Naive B cell (primary cell): ENCODE data around the gene IDH3G. TPM values are rescaled to one million over a fixed set of nuclear protein-coding genes. Genes with fewer than 3 reads are reported as not detected.
A peak's percentile ranks its signal among the peaks of the same experiment; 100 is the strongest.

ENCODE experiments used
- ATAC-seq, 2 donors: fragments of 150-1000 bp; cut with Tn5 transposase; 2 replicates each; pipeline ENCODE4 v1.10.0; 2021; ENCODE audit warnings: low read depth in 2 of 2, mild to moderate bottlenecking in 2 of 2, moderate library complexity in 2 of 2
- DNase-seq: peaks from one replicate; pipeline ENCODE4 v3.0.0; 2022
- H3K27ac Mint-ChIP-seq, 6 donors: one replicate each; pipeline ENCODE4 v1.8.0; 2020 to 2022; ENCODE audit warnings: mild to moderate bottlenecking in 6 of 6, mixed read lengths in 6 of 6, moderate library complexity in 5 of 6, inconsistent platforms in 2 of 6
- H3K27me3 Mint-ChIP-seq, 3 donors: one replicate each; pipeline ENCODE4 v1.8.0; 2021 to 2022; ENCODE audit warnings: mixed read lengths in 3 of 3, mild to moderate bottlenecking in 1 of 3
- H3K36me3 Mint-ChIP-seq, 2 donors: one replicate each; pipeline ENCODE4 v1.8.0; 2020 to 2022; ENCODE audit warnings: mixed read lengths in 2 of 2, inconsistent platforms in 1 of 2, mild to moderate bottlenecking in 1 of 2
- H3K4me1 Mint-ChIP-seq, 3 donors: one replicate each; pipeline ENCODE4 v1.8.0; 2020 to 2022; ENCODE audit warnings: mixed read lengths in 3 of 3, inconsistent platforms in 1 of 3, mild to moderate bottlenecking in 1 of 3, moderate library complexity in 1 of 3
- H3K4me3 Mint-ChIP-seq, 8 donors: one replicate each; pipeline ENCODE4 v1.8.0; 2020 to 2022; ENCODE audit warnings: mild to moderate bottlenecking in 8 of 8, mixed read lengths in 8 of 8, moderate library complexity in 8 of 8, inconsistent platforms in 2 of 8
- H3K9me3 Mint-ChIP-seq, 7 donors: one replicate each; pipeline ENCODE4 v1.8.0; 2020 to 2022; ENCODE audit warnings: mixed read lengths in 7 of 7, mild to moderate bottlenecking in 5 of 7, inconsistent platforms in 2 of 7, moderate library complexity in 1 of 7
- polyA plus RNA-seq, 6 donors: library from polyadenylated mRNA; unstranded; fragments of 300-500 nt; fragmentation: Illumina TruSeq; gene quantifications; one replicate each; pipeline ENCODE4 v1.2.3, GENCODE V29; 2021; ENCODE audit warnings: low read depth in 6 of 6

The IDH3G gene
- polyA plus RNA-seq, 6 donors from 2014 or later = 78.9 to 112 (median 94.3) TPM

- peaks cover 7 to 15% (median 12%) of the 10 kb centered on the region in 3 donors for H3K27me3 Mint-ChIP-seq
- H3K9me3 Mint-ChIP-seq = no peaks in the 10 kb centered on the region
- no peaks in the 10 kb centered on the region for H3K36me3 Mint-ChIP-seq
- H3K4me3 Mint-ChIP-seq = no peak overlapping the region
- H3K27ac Mint-ChIP-seq = no peak overlapping the region
- peaks cover 6 to 10% (median 10%) of the 10 kb centered on the region in 3 donors for H3K4me1 Mint-ChIP-seq
- DNase-seq (no peak), ATAC-seq (no peak)
Observed at GRCh38 chrX:153778684-153779101, 15.5 kb downstream of the IDH3G start.

GRCh38 chrX:153778181-153778580 is 16.0 kb downstream of the IDH3G start:
- no peak overlapping the region for H3K4me3 Mint-ChIP-seq
- H3K36me3 Mint-ChIP-seq = no peaks in the 10 kb centered on the region
- ATAC-seq = no peak
- DNase-seq = no peak
- peaks cover 6 to 10% (median 6%) of the 10 kb centered on the region in 3 donors for H3K4me1 Mint-ChIP-seq
- no peaks in the 10 kb centered on the region for H3K9me3 Mint-ChIP-seq
- no peak overlapping the region for H3K27ac Mint-ChIP-seq
- H3K27me3 Mint-ChIP-seq = peaks cover 7 to 15% (median 12%) of the 10 kb centered on the region in 3 donors

- no peaks in the 10 kb centered on the region for H3K36me3 Mint-ChIP-seq
- H3K4me3 Mint-ChIP-seq = no peak overlapping the region
- no peak overlapping the region for H3K27ac Mint-ChIP-seq
- DNase-seq (no peak), ATAC-seq (no peak)
- H3K27me3 Mint-ChIP-seq = peaks cover 7 to 15% (median 12%) of the 10 kb centered on the region in 3 donors
- H3K4me1 Mint-ChIP-seq = peaks cover 6 to 10% (median 6%) of the 10 kb centered on the region in 3 donors
- no peaks in the 10 kb centered on the region for H3K9me3 Mint-ChIP-seq
Observed at GRCh38 chrX:153777261-153778090, 16.7 kb downstream of the IDH3G start.

- DNase-seq (no peak), ATAC-seq (no peak)
- Mint-ChIP-seq H3K27me3 (peaks cover 7 to 15% (median 12%) of the 10 kb centered on the region in 3 donors), H3K27ac (no peak overlapping the region), H3K36me3 (no peaks in the 10 kb centered on the region), H3K4me1 (peaks cover 6 to 10% (median 6%) of the 10 kb centered on the region in 3 donors), H3K9me3 (no peaks in the 10 kb centered on the region), H3K4me3 (no peak overlapping the region)
Observed at GRCh38 chrX:153776611-153777045, 17.5 kb downstream of the IDH3G start.

- Mint-ChIP-seq H3K27ac (no peak overlapping the region), H3K9me3 (no peaks in the 10 kb centered on the region), H3K4me3 (peak overlapping the region in 1 of 8 donors; percentile 12), H3K4me1 (peaks cover 6 to 10% (median 6%) of the 10 kb centered on the region in 3 donors), H3K27me3 (peaks cover 7 to 15% (median 12%) of the 10 kb centered on the region in 3 donors), H3K36me3 (no peaks in the 10 kb centered on the region)
- DNase-seq = no peak
- no peak for ATAC-seq
Observed at GRCh38 chrX:153776120-153776599, 18.0 kb downstream of the IDH3G start.

GRCh38 chrX:153775293-153776119 is 18.7 kb downstream of the IDH3G start:
- Mint-ChIP-seq H3K4me1 (peaks cover 6 to 10% (median 6%) of the 10 kb centered on the region in 3 donors), H3K4me3 (no peak overlapping the region), H3K27ac (no peak overlapping the region), H3K27me3 (peaks cover 7 to 15% (median 11%) of the 10 kb centered on the region in 3 donors), H3K36me3 (no peaks in the 10 kb centered on the region), H3K9me3 (no peaks in the 10 kb centered on the region)
- DNase-seq = no peak
- no peak for ATAC-seq

- Mint-ChIP-seq H3K9me3 (no peaks in the 10 kb centered on the region), H3K4me1 (peaks cover 0 to 2% (median 0%) of the 10 kb centered on the region in 3 donors), H3K27me3 (peaks cover 1 to 9% (median 8%) of the 10 kb centered on the region in 3 donors), H3K4me3 (no peak overlapping the region), H3K27ac (no peak overlapping the region), H3K36me3 (no peaks in the 10 kb centered on the region)
- DNase-seq (no peak), ATAC-seq (no peak)
Observed at GRCh38 chrX:153774576-153775292, 19.4 kb downstream of the IDH3G start.

- Mint-ChIP-seq H3K4me1 (no peaks in the 10 kb centered on the region), H3K4me3 (no peak overlapping the region), H3K36me3 (no peaks in the 10 kb centered on the region), H3K27ac (no peak overlapping the region), H3K27me3 (peaks cover 0 to 8% (median 5%) of the 10 kb centered on the region in 3 donors), H3K9me3 (no peaks in the 10 kb centered on the region)
- DNase-seq = no peak
- ATAC-seq = no peak
Observed at GRCh38 chrX:153773741-153774575, 20.2 kb downstream of the IDH3G start.

GRCh38 chrX:153773218-153773611 is 21.0 kb downstream of the IDH3G start:
- Mint-ChIP-seq H3K4me3 (no peak overlapping the region), H3K36me3 (no peaks in the 10 kb centered on the region), H3K27me3 (peaks cover 0 to 8% (median 3%) of the 10 kb centered on the region in 3 donors), H3K4me1 (peaks cover 0 to 2% (median 0%) of the 10 kb centered on the region in 3 donors), H3K27ac (no peak overlapping the region), H3K9me3 (no peaks in the 10 kb centered on the region)
- no peak for ATAC-seq
- DNase-seq = no peak

GRCh38 chrX:153772316-153773217 is 21.6 kb downstream of the IDH3G start:
- H3K9me3 Mint-ChIP-seq = no peaks in the 10 kb centered on the region

GRCh38 chrX:153771415-153772315 is 22.5 kb downstream of the IDH3G start:
- Mint-ChIP-seq H3K36me3 (no peaks in the 10 kb centered on the region), H3K27ac (no peak overlapping the region), H3K4me3 (no peak overlapping the region), H3K4me1 (peaks cover 0 to 9% (median 2%) of the 10 kb centered on the region in 3 donors), H3K9me3 (no peaks in the 10 kb centered on the region), H3K27me3 (peaks cover 0 to 8% (median 0%) of the 10 kb centered on the region in 3 donors)
- DNase-seq = no peak
- ATAC-seq = no peak

More at GRCh38 chrX:153772316-153773217, 21.6 kb downstream of the IDH3G start:
- H3K27me3 Mint-ChIP-seq = peaks cover 0 to 8% (median 0%) of the 10 kb centered on the region in 3 donors
- H3K4me1 Mint-ChIP-seq = peaks cover 0 to 7% (median 0%) of the 10 kb centered on the region in 3 donors
- H3K36me3 Mint-ChIP-seq = no peaks in the 10 kb centered on the region
- no peak overlapping the region for H3K27ac Mint-ChIP-seq
- no peak for DNase-seq
- H3K4me3 Mint-ChIP-seq = peak overlapping the region in 1 of 8 donors; percentile 47
- ATAC-seq = no peak
